ENCODE results near the gene STARD8.
A peak's percentile ranks its signal among the peaks of the same experiment; 100 is the strongest.
"Not testable (repeated sequence)": the region's sequence is repeated elsewhere in the genome, so short reads cannot be mapped to it uniquely, and the experiment has no call there.

STARD8 gene

DNA sequence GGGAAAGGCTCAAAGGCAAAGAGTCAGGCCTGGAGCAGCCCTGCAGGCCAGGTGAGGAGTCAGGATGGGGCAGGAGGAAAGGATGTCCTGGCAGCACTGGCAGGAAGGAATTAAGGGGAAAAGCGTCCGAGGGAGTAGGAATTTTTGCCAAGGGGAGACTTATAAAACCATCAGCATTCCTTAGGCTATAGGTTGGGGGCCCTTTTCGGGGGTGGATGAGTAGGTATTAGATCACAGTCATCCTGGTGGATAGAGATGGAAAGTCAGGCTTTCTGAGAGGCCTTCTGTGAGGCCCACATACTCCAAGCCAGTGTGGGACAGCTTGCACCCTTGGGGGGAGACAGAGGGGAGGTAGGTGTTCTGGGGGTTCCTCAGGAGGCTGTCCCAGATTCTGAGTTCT lies 12.3 kb downstream of the STARD8 start:
- DNase-seq, result peak; percentile 36

- DNase-seq, result no peak
Measured at GRCh38 chrX:68660746-68661145, 13.3 kb downstream of the STARD8 start.

DNA sequence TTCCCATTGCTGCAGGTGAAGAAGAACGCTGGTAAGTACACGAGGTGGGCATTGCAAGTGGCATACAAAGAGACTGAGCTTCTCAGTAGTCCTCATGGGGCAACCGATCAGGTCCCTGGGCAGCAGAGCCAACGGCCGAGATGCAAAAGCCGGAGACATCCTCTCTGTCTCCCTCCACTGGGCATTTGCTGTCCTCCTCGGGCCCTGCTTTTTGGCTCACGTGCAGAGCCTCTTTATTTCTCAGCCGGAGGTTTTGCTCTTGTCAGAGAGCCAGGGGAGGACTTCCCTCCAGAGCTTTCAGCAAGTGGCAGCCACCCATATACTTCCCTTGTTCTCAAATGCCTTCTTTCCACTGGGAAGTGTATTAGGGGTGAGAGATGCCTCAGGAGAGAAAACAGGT lies 18.0 kb downstream of the STARD8 start:
- DNase-seq, result no peak

DNA sequence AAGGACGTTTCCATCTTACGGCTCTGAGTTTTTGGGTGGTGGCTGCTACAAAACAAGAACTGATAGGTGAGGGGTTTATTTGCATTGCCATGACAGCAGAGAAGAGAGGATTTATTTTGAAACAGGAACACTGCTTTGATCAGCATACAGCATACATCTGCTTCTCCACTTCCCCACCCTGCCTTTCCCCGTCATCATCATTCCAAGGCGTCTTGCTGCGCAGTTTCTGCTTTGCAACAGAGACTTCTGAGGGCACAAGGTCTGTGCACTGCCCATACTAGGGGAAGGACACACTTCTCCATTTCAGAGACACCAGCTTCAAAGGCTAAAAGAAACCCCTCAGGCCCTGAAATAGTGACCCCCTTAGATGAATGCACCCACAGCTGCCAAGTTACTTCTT lies 19.1 kb downstream of the STARD8 start:
- DNase-seq, result no peak

- no peak for DNase-seq
Measured at GRCh38 chrX:68669094-68669860, 21.8 kb downstream of the STARD8 start.

DNA sequence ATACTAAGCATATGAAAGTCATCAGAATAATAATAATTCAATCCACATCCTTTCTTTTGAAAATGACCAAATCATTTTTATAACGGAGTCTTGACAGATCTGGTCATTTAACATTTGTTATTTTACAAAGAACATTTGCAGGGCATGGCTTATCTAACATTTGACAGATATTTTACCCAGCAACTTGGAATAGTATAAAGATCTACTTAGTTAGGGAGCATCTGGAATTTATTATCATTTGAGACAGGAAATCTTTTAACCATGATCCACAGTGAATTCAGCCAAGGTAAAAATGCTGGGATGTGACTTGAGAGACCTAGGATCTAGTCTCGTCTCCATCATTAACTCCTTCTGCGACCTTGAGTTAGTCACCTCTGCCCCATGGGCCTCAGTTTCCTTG lies 22.4 kb downstream of the STARD8 start:
- peak; percentile 76 for DNase-seq

DNA sequence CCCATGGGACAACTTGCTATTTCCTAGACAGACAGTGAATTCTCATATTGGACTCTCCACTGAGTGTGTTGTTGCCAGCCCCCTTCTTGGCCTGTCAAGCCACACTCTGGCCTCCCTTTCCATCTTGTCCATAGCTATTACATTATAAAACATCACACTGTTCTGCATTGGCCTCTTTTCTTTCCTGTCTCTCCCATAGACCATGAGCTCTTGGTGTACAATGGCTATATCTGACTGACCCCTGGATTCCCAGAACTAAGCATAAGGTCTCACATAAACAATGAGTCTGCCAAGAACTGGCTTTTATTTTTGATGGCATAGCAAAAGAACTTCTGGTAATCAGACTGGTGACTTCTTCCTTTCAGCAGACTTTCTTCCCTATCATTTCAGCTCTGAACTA lies 23.8 kb downstream of the STARD8 start:
- DNase-seq, result no peak

GRCh38 chrX:68672581-68673318 lies 25.3 kb downstream of the STARD8 start:
- DNase-seq, result no peak

GRCh38 chrX:68675571-68675970 lies 28.1 kb downstream of the STARD8 start:
- DNase-seq, result peak; percentile 44

DNA sequence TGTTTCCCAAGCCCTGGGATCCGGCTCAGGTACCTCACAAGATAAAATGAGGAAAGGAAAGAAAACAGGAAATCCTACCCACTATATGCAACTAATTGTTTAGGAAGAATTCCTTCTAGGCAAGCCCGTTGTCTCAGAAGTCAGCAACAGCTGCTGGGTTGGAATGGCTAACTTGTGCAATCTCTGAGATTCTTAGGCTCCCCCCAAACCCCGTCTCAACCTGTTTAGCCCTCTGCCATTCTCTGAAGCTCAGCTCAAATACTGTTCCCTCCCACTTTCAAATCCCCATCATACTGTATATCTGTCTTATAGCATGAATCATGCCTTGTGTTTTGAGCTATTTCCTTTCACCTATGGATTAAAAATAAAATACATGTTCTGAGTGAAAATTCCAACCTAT lies 28.9 kb downstream of the STARD8 start:
- peak; percentile 38 for DNase-seq

GRCh38 chrX:68677998-68678397 lies 30.5 kb downstream of the STARD8 start:
- no peak for DNase-seq

GRCh38 chrX:68681443-68681941 lies 34.0 kb downstream of the STARD8 start:
- peak; percentile 76 for DNase-seq

DNA sequence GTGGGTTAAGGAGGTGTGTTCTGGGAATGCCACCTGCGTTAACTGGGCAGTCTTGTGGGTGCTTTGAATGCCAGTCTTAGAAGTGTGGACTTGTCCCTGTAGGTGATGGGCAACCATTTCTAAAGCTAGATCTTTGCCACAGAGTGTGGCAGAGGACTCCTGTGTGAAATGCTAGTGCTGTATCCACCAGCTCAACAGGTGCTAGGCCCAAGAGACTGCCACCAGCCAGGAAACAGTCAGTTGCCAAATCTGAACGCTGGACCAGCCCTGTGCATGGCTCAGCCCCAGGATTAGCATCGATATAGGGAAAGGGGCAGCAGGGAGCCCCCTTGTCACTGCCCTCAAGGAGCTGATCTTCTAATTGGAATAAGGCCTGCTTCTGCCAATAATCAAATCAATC lies 35.3 kb downstream of the STARD8 start:
- DNase-seq, result no peak

GRCh38 chrX:68683580-68683979 lies 36.1 kb downstream of the STARD8 start:
- no peak for DNase-seq

DNA sequence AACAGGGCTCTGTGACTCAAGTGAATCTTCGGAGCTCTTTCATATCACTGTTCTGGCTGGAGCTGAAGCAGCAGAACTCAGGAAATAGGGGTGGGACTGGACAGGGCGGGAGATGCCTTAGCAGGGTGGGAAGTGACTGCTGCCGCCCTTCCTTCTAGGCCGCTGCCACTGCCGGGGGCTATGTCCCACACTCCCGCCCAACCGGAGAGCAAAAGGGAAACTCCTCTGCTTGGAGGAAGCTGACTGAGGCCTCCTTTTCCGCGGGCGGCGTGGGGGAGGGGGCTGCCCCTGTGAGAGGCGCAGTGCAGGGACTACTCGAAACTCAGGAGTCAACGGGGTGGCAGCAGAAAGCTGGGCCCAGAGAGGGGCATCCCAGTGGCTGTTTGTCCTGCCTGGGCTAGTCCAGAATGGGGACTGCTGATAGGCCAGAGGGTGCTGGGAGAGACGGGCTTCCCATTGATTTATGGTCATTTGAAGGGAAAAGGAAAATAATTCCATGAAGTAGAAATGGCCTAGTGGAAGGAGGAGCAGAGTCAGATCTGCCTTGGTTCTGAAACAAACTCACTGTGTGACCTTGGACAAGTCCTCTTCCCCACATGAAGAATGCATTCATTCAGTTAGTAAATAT lies 36.9 kb downstream of the STARD8 start:
- DNase-seq, result no peak

- no peak for DNase-seq
Measured at GRCh38 chrX:68684919-68685304, 37.4 kb downstream of the STARD8 start.

DNA sequence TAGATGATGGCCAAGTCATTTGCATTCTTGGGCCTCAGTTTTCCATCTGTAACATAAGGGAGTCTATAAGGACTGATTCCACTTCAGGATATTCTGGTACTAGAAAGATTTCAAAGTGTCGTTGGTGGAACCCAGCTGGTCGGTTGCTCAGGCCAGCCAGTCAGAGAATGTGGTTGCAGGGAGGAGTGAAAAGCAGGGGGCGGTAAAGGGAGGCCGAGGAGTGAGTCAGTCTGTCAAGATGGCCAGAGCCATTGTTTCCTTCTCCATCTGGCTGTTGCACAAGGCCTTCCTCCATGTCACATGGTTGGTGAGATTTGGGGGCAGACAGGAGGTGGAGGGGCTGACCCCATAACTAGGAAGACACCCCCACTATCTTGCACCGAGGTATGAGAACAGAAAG lies 38.2 kb downstream of the STARD8 start:
- peak; percentile 41 for DNase-seq

GRCh38 chrX:68686097-68686977 lies 38.9 kb downstream of the STARD8 start:
- DNase-seq, result peak; percentile 28

DNA sequence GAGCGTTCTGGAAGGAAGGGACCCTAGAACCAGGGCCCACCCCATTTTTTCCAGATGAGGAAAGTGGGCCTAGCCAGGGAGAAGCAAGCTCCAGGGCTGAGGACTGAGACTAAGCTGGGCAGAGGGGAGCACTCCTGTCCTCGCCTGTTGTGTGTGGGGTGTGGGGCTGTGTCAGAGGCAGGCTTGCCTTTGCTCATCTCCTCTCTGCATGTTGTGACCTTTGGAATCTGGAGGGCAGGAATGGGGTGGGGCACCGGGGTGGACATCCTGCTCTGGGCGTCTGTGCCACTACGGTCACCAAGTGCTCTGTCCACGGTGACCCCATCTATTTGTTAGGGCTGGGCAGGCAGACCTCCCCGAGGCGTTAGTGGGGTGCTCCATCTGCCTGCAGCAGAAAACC lies 41.5 kb downstream of the STARD8 start:
- DNase-seq, result not testable (repeated sequence)

DNA sequence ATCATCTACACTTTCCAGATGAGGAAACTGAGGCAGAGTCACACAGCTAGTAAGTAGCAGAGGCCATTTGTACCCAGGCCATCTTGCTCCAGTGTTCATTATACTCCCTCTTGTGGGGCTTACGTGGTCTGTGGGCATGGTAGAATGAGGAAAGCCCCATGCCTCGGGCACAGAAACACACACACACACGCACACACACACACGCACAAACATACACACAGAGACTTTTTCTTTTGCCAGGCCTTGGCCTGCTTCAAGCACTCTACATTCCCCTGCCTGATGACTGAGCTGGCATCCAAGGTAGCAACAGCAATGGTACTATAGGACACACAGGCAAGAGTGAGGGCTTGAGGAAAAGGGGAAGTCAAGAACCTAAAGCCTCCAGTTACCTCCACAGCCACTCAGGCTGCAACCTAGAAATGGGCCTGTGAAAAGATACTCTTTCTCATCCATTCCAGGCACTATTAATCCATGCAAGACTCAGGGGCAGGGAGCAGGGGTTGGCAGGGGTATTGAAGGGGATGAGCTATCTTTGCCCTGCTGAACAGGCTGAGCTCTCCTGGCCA lies 43.6 kb downstream of the STARD8 start:
- no peak for DNase-seq

DNA sequence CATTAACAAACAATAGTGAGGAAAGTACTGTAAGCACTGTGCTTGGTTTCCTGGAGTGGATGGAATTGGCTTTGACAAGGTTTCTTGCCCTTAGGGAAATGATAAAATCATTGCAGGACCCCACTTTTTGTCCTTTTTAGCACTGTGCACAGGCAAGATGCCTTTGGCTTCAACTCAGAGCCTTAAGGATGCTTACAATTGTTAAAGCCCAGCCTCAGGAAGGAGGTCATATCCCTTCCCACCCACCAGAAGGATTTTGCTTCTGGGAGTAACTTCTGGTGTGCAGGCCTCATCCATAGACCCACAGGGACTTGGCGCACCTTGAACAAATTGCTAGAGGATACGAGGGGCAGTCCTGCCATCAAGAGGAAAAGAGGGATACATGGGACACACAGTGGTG lies 44.5 kb downstream of the STARD8 start:
- DNase-seq, result no peak

GRCh38 chrX:68692651-68693050 lies 45.2 kb downstream of the STARD8 start:
- DNase-seq, result peak; percentile 16
